NB4 (cell line): Measurements from ENCODE around the gene MRNIP.

ENCODE experiments used
- CTCF ChIP-seq: IDR thresholded peaks from one replicate; pipeline ENCODE4 v1.5.1; 2012; ENCODE audit warnings: low read depth, low read length
- MYC ChIP-seq: IDR thresholded peaks from 2 replicates; pipeline ENCODE4 v1.6.1; 2011; ENCODE audit warnings: low read depth, low read length
- POLR2A ChIP-seq: IDR thresholded peaks from 2 replicates; pipeline ENCODE4 v1.6.1; 2011; ENCODE audit warnings: mild to moderate bottlenecking; ENCODE audit not compliant: insufficient read length; ENCODE audit errors: extremely low read depth
- TF ChIP-seq, protein P1 (sequence below): IDR thresholded peaks from 2 replicates; pipeline ENCODE4 v1.6.1; 2011; ENCODE audit warnings: low read depth, low read length

DNA sequence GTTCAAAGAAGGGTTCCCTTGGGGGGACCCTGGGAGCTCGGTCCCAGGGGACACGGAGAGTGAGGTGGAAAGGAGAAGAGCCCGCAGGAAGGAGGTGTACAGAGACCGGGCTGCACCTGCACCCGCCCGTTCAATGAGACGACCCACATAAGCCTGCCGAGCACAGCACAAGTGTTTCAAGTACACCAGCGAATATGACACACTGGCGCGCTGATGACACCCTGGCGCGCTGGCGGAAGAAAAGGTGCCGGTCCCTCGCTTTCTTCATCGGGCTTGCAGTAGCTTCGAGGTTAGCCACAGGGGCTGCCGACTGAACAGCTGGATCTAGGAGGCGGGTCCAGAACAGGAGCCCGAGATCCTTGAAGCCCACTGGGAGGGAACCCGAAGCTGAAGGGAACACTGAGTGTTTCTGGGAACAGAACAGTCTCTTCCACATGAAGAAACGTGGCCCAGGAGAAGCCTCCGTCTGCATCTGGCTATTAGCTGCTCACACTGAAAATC, 47.7 kb upstream of the MRNIP start:
- TF ChIP-seq CTCF (no peak), POLR2A (no peak), MYC (no peak)
- TF ChIP-seq, protein P1, sequence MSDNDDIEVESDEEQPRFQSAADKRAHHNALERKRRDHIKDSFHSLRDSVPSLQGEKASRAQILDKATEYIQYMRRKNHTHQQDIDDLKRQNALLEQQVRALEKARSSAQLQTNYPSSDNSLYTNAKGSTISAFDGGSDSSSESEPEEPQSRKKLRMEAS: no peak
